ENCODE results near the gene WDR54. TPM values are rescaled to one million over a fixed set of nuclear protein-coding genes. Genes with fewer than 3 reads are reported as not detected.
"Not testable (repeated sequence)": the region's sequence is repeated elsewhere in the genome, so short reads cannot be mapped to it uniquely, and the experiment has no call there.

WDR54 gene
- total RNA-seq, 1 experiment from 2014 or later = 59.7 TPM

GRCh38 chr2:74454654-74455511 is 33.4 kb downstream of the WDR54 start, which contains the start of gene INO80B:
Gene INO80B (plus strand): TSS chr2:74455087. CDS start chr2:74455117, 30 bp downstream.
- DNase-seq (ENCODE audit: low read depth) = peak; percentile 95

GRCh38 chr2:74457129-74457548 is 35.6 kb downstream of the WDR54 start:
- DNase-seq (ENCODE audit: low read depth) = no peak

GRCh38 chr2:74457549-74458131 is 36.1 kb downstream of the WDR54 start:
- no peak for DNase-seq (ENCODE audit: low read depth)

- peak; percentile 100 for DNase-seq (ENCODE audit: low read depth)
These were observed 36.8 kb downstream of the WDR54 start, which contains the start of gene WBP1 for GRCh38 chr2:74458132-74458937. Gene WBP1 (plus strand): TSS chr2:74458438. CDS start chr2:74458603, 165 bp downstream.

DNA sequence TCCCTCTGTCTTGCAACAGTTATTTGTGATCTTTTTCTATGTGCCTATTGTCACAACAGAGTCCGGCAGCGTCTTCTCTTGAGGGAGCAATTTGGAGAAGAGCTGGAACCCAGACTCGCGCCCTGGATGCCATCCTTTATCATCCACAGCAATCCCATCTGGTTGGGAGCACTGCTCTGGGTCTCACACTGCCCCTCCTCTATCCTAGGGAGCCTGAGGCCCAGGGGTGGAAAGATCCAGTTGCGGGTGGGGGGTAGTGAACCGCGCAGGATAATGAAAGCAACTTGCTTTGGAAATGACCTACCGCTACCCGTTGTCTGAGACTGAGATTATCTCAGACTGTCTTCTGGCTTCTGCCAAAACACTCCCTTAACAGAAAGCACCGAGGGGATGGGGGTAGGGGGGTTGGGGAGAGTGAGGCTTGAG is 37.4 kb downstream of the WDR54 start:
- DNase-seq (ENCODE audit: low read depth) = no peak

DNA sequence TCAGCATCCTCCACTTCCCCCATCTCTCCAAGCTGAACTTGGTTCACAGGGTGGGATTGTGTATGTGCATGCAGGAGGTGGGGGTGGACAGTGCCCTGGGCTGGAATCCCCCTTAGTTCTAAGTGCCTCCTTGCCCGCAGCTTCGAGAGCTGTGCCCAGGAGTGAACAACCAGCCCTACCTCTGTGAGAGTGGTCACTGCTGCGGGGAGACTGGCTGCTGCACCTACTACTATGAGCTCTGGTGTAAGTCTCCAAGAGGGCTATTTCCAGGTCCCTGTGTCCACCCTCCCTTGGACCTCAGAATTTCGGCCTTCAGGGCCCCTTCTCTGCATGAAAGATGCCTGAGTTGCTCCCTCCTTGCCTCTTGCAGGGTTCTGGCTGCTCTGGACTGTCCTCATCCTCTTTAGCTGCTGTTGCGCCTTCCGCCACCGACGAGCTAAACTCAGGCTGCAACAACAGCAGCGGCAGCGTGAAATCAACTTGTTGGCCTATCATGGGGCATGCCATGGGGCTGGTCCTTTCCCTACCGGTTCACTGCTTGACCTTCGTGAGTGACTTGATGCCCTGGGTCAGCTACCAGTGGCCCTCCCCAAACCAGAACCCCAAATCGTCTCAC is 38.1 kb downstream of the WDR54 start:
- not testable (repeated sequence) for DNase-seq (ENCODE audit: low read depth)

- not testable (repeated sequence) for DNase-seq (ENCODE audit: low read depth)
These were observed 38.7 kb downstream of the WDR54 start for GRCh38 chr2:74460187-74460586.

DNA sequence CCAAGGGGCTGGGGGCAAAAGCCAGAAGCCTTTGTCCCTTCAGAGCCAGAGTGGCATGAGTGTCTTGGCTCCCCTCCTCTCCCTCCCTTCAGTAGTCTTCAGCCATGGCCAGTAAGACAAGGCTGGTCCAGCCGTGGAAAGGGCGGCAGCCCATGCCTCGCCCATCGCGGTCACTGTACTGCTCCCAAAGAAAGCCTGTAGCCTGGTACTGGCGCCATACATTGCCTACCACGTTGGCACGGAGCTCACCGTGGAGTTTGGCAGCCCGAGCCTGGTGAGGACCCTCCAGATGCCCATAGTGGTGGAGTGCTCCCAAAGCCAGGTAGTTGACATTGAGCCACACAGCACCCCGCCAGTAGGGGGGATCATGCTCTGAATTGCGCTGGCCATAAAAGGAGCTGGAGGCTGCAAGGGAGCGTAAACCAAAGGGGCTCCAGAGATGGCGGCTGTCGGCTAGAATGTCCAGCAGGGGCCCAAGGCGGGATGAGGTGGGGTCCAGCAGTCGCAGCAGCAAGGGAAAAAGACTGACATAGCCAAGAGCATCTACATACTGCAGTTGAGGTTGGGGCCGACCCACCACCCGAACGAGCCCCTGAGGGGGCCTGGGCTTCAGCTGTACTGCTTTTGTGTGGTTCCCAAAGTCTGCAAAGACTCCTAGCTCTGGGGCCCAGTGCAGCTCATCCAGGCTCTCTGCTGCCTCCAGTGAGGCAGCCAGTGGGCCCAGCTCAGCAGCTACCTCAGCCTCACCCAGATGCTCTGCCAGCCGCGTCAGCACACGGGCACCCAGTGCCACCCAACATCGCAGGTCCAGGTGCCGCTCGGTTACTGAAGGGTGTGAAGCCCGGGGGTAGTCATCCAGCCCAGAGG is 39.9 kb downstream of the WDR54 start:
- no peak for DNase-seq (ENCODE audit: low read depth)

DNA sequence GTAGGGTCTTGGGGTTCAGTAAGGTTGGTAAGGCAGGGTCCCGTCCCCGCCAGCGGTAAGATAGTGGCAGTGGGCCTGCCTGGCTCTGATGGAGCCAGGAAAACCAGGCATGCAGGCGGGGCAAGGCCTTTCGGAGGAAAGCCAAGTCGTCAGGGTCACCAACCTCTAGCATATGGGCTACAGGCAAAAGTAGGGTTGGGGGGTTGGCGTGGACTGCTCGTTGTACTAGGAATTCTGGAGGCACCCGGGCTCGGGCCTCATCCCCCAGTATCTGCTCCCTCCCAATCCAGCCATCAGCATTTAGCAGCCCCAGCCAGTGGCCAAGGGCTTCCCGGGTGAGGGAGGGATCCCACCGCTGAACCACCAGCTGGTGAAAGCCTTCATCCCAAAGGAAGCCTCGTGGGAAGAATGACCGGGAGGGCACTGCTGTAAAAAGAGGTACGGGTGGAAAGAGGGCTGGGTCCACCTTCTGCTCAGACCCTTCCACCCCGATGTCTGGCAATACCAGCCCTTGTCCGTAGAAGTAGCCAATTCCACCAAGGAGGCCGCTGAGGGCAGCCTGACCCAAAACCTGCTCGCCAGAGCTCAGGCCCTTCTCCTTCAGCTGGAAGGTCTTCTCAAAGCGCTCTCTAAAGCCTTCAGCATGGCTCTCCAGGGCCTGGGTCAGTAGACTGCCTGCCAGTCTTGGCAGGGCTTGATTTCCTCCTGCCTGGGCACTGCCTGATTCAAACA is 40.7 kb downstream of the WDR54 start:
- no peak for DNase-seq (ENCODE audit: low read depth)

- no peak for DNase-seq (ENCODE audit: low read depth)
These were observed 41.2 kb downstream of the WDR54 start for GRCh38 chr2:74462786-74463105.

- DNase-seq (ENCODE audit: low read depth) = no peak
These were observed 42.9 kb downstream of the WDR54 start for GRCh38 chr2:74464406-74464805.

DNA sequence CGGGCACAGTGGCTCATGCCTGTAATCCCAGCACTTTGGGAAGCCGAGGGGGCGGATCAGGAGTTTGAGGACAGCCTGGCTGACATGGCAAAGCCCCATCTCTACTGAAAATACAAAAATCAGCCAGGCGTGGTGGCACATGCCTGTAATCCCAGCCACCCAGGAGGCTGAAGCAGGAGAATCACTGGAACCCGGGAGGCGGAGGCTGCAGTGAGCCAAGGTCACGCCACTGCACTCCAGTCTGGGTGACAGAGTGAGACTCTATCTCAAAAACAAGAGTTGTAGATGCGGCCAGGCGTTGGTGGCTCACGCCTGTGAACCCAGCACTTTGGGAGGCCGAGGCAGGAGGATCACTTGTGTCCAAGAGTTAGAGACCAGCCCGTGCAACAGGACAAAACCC is 49.2 kb downstream of the WDR54 start:
- not testable (repeated sequence) for DNase-seq (ENCODE audit: low read depth)

- DNase-seq (ENCODE audit: low read depth) = no peak
These were observed 50.0 kb downstream of the WDR54 start for GRCh38 chr2:74471332-74472065.

GRCh38 chr2:74472086-74472944 is 50.8 kb downstream of the WDR54 start, which contains the start of gene MRPL53:
Gene MRPL53 (minus strand): TSS chr2:74472680. CDS start chr2:74472660, 20 bp downstream.
- DNase-seq (ENCODE audit: low read depth) = peak; percentile 86

DNA sequence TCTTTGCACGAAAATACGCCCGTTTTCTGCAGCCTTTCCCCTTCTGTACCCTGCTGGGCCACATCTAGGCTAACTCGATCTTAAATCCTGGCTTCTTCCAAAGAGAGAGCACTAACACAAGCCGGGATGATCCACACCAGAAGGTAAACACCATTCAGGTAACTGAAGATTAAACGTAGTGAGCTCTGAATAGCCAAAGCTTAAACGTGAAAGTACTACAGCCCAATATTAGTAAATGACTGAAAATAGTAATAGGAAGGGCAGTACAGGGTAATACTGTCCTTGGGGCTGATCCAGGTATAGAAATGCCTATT is 51.4 kb downstream of the WDR54 start:
- DNase-seq (ENCODE audit: low read depth) = no peak

GRCh38 chr2:74474481-74474880 is 53.0 kb downstream of the WDR54 start:
- DNase-seq (ENCODE audit: low read depth) = no peak

DNA sequence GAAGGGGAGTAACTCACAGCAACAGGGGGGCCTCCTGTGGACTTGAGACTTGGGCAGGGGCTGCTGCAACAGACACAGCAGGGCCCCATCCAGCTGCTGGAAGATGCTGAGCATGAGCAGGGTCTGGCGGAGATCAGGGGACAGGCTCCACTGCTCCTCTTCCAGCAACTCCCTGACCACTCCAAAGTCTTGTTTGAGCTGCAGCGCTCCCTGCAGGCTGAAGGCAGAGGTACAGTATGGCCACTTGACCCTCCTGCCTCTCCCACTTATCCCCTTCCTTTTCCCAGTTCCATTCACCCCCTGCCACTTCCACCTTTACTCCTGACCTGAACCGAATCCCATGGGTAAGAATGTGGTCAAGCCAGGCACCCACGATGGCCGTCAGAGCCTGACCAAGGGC is 53.4 kb downstream of the WDR54 start:
- DNase-seq (ENCODE audit: low read depth) = no peak

Data from HT1080 (cell line).